Fibroblast of pulmonary artery (primary cell): ENCODE data around the gene LPIN1.
A peak's percentile ranks its signal among the peaks of the same experiment; 100 is the strongest.

ENCODE experiments used
- DNase-seq: peaks from one replicate; pipeline ENCODE4 v3.0.0-alpha.2; 2010; ENCODE audit warnings: low read depth
- H3K4me3 ChIP-seq: replicated peaks from 2 replicates; pipeline ENCODE4 v1.5.1; 2011; ENCODE audit warnings: low read depth, mild to moderate bottlenecking, control low read depth, low read length, moderate library complexity
- CTCF ChIP-seq: IDR thresholded peaks from 2 replicates; pipeline ENCODE4 v1.5.1; 2011; ENCODE audit warnings: mild to moderate bottlenecking, control low read depth, low read length, inconsistent platforms; ENCODE audit errors: missing control alignments

LPIN1 gene

GRCh38 chr2:11872247-11872947 lies 126.0 kb downstream of the LPIN1 start:
- TF ChIP-seq CTCF = no peak
- no peak overlapping the region for H3K4me3 ChIP-seq

GRCh38 chr2:11872948-11873269 lies 126.5 kb downstream of the LPIN1 start:
- H3K4me3 ChIP-seq = no peak overlapping the region
- DNase-seq = no peak

More at GRCh38 chr2:11872247-11872947, 126.0 kb downstream of the LPIN1 start:
- DNase-seq = peak; percentile 47

GRCh38 chr2:11873356-11874154 lies 127.1 kb downstream of the LPIN1 start:
- H3K4me3 ChIP-seq = no peak overlapping the region

More at GRCh38 chr2:11872948-11873269, 126.5 kb downstream of the LPIN1 start:
- no peak for TF ChIP-seq CTCF

GRCh38 chr2:11874861-11875260 lies 128.4 kb downstream of the LPIN1 start:
- H3K4me3 ChIP-seq = no peak overlapping the region
- TF ChIP-seq CTCF = no peak
- no peak for DNase-seq

More at GRCh38 chr2:11873356-11874154, 127.1 kb downstream of the LPIN1 start:
- peak; percentile 52 for DNase-seq
- no peak for TF ChIP-seq CTCF

GRCh38 chr2:11875481-11875880 lies 129.0 kb downstream of the LPIN1 start:
- no peak for DNase-seq
- no peak overlapping the region for H3K4me3 ChIP-seq
- TF ChIP-seq CTCF = no peak

- no peak for DNase-seq
- no peak for TF ChIP-seq CTCF
- H3K4me3 ChIP-seq = no peak overlapping the region
Observed at GRCh38 chr2:11876436-11876835, 130.0 kb downstream of the LPIN1 start.
